Ovary (tissue), 3 donors: Measurements from ENCODE around the gene ANKDD1A.

Experiments used
- CTCF ChIP-seq, 3 donors: fragments of 450-650 bp in 2 of 3; fragments of 200-600 bp in 1 of 3; IDR thresholded peaks; one replicate each; pipeline versions ENCODE4 v1.5.1 to v1.8.0; 2016 to 2022; ENCODE audit warnings: antibody characterized with exemption in 3 of 3, mild to moderate bottlenecking in 1 of 3
- POLR2A ChIP-seq: fragments of 450-650 bp; IDR thresholded peaks from one replicate; pipeline ENCODE4 v1.6.1; 2017; ENCODE audit warnings: antibody characterized with exemption, mild to moderate bottlenecking, moderate library complexity
- donor health status: DM: no; HTN: no; CAD: no.

- TF ChIP-seq CTCF (IDR thresholded peaks at IDR 0.05) (no peak), POLR2A (no peak)
Observed at GRCh38 chr15:64865998-64866520, 45.6 kb upstream of the ANKDD1A start.
